ENCODE results near the gene MBNL2. TPM values are rescaled to one million over a fixed set of nuclear protein-coding genes. Genes with fewer than 3 reads are reported as not detected.

Gene MBNL2
- total and polyA plus RNA-seq, 2 of the 13 experiments (the other 11 are each of a cell fraction or from before 2014, with no cell fraction given) = 30.8 to 59.0 TPM

GRCh38 chr13:97256343-97256783, 34.2 kb downstream of the MBNL2 start:
- intact Hi-C loops (cut with micrococcal nuclease; ENCODE audit: unreplicated experiment) = loop anchor here (2.0 kb wide), 2 partner anchors 18 to 52 kb away; no protein-coding TSS in a partner anchor
- H3K9ac ChIP-seq (ENCODE audit: insufficient read depth, low read depth, low read length) = peak overlapping the region; percentile 72
- TF ChIP-seq ZNF251 (CRISPR knock-in tag; IDR thresholded peaks at IDR 0.05) (no peak), ZMAT5 (CRISPR knock-in tag; IDR thresholded peaks at IDR 0.05; ENCODE audit: borderline replicate concordance, low read depth) (no peak), RBFOX2 (IDR thresholded peaks at IDR 0.05; ENCODE audit: low read depth, low read length) (no peak), THAP11 (CRISPR knock-in tag; IDR thresholded peaks at IDR 0.05) (peak; percentile 37; the same call in 1 of the 2 replicates), STAG1 (CRISPR knock-in tag; IDR thresholded peaks at IDR 0.05) (no peak), ETV6 (CRISPR knock-in tag; conservative IDR thresholded peaks at IDR 0.05) (no peak), MYNN (CRISPR knock-in tag; IDR thresholded peaks at IDR 0.05; ENCODE audit: low read depth) (no peak), KMT2A (CRISPR knock-in tag; IDR thresholded peaks at IDR 0.05) (no peak), CBX1 (IDR thresholded peaks at IDR 0.05; ENCODE audit: low read depth) (no peak), ZNF550 (CRISPR knock-in tag; IDR thresholded peaks at IDR 0.05; ENCODE audit: borderline replicate concordance) (no peak), ARID5B (CRISPR knock-in tag; IDR thresholded peaks at IDR 0.05) (peak; percentile 79), ZNF552 (CRISPR knock-in tag; IDR thresholded peaks at IDR 0.05; ENCODE audit: borderline replicate concordance) (no peak), ZNF549 (CRISPR knock-in tag; IDR thresholded peaks at IDR 0.05) (no peak), HNRNPK (IDR thresholded peaks at IDR 0.05; ENCODE audit: low read depth, low read length, poor library complexity, severe bottlenecking) (no peak)
- TF ChIP-seq, protein P1, sequence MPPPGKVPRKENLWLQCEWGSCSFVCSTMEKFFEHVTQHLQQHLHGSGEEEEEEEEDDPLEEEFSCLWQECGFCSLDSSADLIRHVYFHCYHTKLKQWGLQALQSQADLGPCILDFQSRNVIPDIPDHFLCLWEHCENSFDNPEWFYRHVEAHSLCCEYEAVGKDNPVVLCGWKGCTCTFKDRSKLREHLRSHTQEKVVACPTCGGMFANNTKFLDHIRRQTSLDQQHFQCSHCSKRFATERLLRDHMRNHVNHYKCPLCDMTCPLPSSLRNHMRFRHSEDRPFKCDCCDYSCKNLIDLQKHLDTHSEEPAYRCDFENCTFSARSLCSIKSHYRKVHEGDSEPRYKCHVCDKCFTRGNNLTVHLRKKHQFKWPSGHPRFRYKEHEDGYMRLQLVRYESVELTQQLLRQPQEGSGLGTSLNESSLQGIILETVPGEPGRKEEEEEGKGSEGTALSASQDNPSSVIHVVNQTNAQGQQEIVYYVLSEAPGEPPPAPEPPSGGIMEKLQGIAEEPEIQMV (CRISPR knock-in tag; IDR thresholded peaks at IDR 0.05; ENCODE audit: low read depth) = no peak
- TF ChIP-seq, protein P2, sequence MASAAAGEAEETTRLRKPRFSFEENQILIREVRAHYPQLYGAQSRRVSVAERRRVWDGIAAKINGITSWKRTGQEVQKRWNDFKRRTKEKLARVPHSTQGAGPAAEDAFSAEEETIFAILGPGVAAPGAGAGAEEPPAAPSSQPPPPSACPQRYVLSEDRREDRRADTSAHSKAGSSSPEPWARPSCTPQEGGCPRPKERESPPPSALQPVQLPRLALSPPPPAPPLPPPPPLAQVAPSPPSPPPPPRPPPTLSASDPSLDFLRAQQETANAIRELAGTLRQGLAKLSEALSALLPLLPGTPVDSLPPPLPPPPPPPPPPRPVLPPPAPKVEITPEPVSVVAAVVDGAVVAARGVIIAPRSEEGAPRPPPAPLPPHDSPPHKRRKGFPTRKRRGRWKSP (CRISPR knock-in tag; IDR thresholded peaks at IDR 0.05) = no peak
- TF ChIP-seq, protein P3, sequence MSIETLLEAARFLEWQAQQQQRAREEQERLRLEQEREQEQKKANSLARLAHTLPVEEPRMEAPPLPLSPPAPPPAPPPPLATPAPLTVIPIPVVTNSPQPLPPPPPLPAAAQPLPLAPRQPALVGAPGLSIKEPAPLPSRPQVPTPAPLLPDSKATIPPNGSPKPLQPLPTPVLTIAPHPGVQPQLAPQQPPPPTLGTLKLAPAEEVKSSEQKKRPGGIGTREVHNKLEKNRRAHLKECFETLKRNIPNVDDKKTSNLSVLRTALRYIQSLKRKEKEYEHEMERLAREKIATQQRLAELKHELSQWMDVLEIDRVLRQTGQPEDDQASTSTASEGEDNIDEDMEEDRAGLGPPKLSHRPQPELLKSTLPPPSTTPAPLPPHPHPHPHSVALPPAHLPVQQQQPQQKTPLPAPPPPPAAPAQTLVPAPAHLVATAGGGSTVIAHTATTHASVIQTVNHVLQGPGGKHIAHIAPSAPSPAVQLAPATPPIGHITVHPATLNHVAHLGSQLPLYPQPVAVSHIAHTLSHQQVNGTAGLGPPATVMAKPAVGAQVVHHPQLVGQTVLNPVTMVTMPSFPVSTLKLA (IDR thresholded peaks at IDR 0.05) = no peak

More at GRCh38 chr13:97256343-97256783, 34.2 kb downstream of the MBNL2 start:
- 42% methylated on average over 5 of the region's 5 CpGs for WGBS (ENCODE audit: low lambda C conversion rate)
- H3K4me2 ChIP-seq (ENCODE audit: low read depth, low read length) = peak overlapping the region; percentile 52
- peaks cover 71% of the 10 kb centered on the region for H3K4me1 ChIP-seq (ENCODE audit: insufficient read depth, low read length)
- no peaks in the 10 kb centered on the region for H3K9me3 ChIP-seq (ENCODE audit: low read length)
- BruUV-seq (replicated peaks) = no TSS peak
- H3K27me3 ChIP-seq (ENCODE audit: control insufficient read depth in 1 of 2, insufficient read depth in 2 of 2, low read length in 2 of 2) = no peaks in the 10 kb centered on the region
- in situ Hi-C loops (cut with HindIII; ENCODE audit: extremely low pct_ligation_motif_present, low pct_unique_long_range_greater_than_20kb) = no loop called here
- no peak for FAIRE-seq
- peaks cover 8% of the 10 kb centered on the region for H4K20me1 ChIP-seq (ENCODE audit: insufficient read depth, low read length)
- CTCF ChIA-PET (ENCODE audit: low intra/inter-chr PET ratio, low total read pairs) = no interaction called here
- ATAC-seq = peak; percentile 4; the same call in 2 of the 3 replicates
- H3K79me2 ChIP-seq (ENCODE audit: insufficient read depth, low read length) = peaks cover 96% of the 10 kb centered on the region
- POLR2A ChIA-PET = interaction anchor here (1.1 to 2.3 kb wide), 3 partner anchors 19 to 34 kb away, joined by 4 to 6 read pairs (median 5); partner anchors contain the start of gene MBNL2
- no peak overlapping the region for H2AFZ ChIP-seq (ENCODE audit: low read length)
- H3K27ac ChIP-seq (ENCODE audit: extremely low read length, insufficient read depth, low read length) = peak overlapping the region; percentile 92
- DNase-seq (ENCODE audit: low spot score) = peak; percentile 85
- H3K4me3 ChIP-seq (replicated peaks in 1 of 3; ENCODE audit: insufficient read depth in 1 of 3, low read depth in 2 of 3, low read length in 3 of 3) = no peak overlapping the region; a peak in 1 of 6 replicates
- peaks cover 10 to 25% of the 10 kb centered on the region in 2 experiments for H3K36me3 ChIP-seq (replicated peaks in 1 of 2; ENCODE audit: control insufficient read depth in 1 of 2, insufficient read depth in 2 of 2, low read length in 2 of 2)
